ENCODE data around the gene SAP30L.

SAP30L gene

DNA sequence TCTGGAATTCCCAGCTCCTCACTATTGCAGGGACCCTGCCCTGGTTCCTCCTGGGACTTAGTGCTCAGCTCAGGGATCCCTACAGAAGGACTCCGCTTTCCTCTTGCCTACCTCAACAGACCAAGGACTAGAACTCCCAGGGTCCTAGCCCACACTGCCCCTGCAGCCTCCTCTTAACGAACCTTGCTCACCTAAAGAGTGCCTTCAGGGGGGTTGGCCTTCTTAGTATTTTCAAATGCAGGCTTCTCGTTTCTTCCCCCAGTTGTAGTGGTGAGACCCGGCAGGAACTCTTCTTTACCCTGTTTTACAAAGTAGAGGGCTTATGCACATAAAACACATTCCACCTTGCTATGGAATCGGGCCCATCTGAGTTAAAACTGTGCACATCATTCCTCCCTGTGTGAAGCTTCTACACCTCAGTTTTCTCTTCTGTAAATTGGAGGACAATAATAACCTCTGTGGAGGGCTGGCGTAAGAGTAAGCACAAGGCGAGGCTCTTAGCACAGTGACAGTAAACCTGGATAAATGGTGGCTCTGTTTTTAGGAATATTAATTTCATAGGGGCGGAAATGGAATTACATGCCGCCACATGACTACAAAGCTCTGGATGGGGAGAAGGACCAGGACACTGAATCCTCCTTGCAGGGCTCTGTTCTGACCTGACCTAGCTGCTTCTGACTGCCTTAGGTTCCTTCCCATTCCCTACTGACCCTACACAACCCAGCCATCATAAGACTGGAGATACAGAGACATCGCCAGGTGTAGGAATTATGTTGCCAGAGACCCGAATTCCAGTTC is 36.0 kb downstream of the SAP30L start:
- DNase-seq (ENCODE audit: low read depth): no peak

DNA sequence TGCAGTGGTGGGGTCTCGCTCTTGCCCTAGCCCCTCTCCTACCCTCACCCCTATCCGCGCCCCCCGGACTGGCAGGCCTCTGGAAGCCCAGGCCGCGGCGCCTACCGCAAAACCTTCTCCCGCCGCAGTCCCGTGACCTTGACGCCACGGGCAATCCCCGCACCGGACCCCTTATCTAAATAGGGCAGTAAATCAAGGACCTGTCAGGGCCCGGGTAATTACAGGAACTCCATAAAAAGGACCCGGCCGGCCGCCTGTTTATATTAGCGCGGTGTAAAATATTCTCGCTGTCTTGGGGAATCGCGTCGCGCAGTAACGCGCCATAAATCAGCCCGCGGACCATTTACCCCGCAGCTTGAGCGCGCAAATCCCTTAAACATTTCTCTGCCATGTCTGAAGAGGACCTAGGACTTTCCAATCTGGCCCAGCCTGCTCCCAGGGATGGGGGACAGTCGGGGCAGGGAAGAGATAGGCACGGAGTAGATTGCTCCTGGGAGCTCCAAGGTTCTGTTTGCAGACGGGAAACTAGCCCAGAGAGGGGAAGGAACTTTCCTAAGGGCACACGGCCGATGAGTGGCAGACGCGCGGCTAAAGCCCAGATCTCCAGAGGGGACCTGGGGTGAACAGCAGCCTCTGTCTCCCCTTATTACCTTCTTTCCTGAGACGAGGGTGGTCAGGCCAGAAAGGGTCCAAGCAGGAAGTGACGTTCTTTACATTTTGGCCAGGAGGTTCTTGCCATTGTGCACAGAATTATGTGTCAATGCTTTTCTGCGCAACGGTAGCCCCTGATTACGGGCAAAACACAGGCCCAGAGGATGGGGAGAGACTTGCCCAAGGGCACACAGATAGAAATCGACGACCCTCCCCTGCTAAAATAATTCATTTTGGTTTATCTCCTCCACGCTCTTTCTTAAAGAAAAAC is 37.0 kb downstream of the SAP30L start:
- DNase-seq (ENCODE audit: low read depth): no peak

DNA sequence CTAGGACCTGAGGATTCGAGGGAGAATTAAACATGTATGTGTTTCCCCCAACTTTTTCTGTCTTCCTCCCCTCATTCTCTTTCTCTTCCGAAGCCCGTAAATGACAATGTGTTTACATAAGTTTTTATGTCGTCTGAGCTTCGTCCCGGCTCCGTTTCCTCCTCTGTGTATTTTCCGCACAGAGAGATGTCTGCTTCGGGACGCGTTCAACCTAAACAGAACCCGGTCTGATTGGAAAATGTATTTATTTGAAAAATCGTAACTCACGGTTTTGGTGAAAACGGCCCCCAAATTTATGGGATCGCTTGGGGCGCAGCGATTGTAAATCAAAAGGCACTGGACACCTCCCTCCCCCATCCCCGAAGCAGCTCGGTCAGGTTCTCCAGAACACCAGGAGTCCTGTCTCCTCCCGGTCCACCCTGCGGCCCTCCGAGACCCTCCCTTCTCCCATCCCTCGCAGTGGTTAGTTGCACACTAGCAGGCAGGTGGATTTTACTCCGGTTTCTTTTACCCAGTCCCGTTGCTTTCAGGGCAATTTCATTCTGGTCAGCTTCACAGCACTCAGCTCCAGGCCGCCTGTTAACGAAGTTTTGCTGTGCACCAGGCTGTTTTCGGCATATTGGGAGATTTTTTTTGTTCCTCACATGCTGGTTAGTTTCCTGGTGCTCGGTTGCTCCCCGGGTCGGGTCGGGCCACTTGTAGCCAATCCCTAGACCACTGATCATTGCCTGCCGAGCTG is 38.0 kb downstream of the SAP30L start:
- no peak for DNase-seq (ENCODE audit: low read depth)

DNA sequence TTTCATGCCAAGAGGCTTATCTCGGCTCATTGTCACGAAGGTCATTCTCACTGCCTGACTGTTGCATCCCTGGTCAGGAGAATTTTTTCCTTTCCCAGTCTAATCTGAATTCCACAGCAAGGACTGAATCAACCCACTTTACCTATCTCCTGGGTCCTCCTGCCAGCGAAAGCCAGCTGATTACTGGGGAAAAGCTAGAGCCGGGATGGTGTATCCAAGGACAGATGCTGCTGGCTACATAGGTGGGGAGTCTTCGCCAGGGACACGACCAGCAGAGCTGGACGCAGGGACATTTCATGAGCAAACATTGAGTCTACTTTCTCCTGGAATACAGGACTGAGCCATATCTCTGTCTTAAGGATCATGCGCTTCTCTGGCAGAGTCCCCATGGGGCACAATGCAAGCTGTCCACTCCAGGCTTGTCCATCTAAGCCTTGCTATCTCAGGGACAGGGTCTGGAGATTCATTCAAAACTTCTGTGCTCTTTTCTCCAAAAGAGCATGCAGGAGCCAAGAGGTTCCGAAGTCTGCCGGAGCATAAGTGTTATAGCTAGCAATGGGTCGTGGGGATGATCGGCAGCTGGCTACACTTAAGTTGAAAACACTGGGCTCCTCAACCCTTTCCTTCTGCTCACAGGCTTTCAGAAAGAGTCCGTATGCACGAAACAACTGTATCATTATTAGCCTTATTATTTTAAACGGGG is 38.7 kb downstream of the SAP30L start:
- no peak for DNase-seq (ENCODE audit: low read depth)

DNA sequence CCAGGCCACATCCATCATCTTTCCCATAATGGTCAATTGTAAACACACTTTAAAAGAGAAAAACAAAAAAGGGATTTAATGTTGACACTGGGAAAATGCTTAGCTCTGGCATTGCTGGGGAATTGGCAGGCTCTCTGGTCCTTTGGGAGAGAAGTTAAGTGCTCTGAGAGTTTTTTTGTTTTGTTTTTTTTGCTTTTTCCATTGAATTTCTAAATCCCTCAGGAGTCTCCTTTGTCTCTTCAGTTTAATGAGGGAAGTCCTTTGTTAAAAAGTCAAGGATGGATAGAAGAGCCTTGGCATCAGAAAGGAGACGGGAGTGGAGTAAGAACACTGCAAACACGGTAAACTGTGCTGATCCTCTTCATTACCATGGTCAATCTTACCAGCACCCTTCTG is 39.3 kb downstream of the SAP30L start:
- no peak for DNase-seq (ENCODE audit: low read depth)

DNA sequence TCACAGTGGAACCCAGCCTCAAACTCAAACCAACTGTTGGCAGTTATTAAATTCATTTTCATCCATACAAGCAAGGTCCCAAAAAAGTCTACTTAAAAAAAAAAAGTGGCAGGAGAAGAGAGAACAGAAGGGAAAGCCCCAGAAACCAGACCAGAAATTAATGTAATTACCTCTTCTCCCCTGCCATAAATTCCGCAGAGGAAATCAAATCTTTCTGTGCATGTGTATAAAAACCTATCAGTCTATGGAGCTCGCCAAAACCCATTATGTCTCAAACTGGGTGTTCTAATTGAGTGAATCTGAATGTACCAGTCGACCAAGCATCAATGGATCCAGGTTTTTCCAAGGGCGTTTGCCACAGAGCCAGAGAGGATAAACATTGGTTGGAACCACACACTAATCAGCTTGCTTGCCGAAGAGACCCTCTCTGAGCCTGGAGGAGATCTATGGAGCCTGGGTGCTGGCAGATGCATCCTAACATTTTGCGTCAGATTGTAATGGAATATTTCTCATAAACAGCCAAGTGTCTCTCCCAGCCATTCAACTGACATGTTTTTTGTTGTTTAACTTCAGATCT is 40.1 kb downstream of the SAP30L start:
- no peak for DNase-seq (ENCODE audit: low read depth)

DNA sequence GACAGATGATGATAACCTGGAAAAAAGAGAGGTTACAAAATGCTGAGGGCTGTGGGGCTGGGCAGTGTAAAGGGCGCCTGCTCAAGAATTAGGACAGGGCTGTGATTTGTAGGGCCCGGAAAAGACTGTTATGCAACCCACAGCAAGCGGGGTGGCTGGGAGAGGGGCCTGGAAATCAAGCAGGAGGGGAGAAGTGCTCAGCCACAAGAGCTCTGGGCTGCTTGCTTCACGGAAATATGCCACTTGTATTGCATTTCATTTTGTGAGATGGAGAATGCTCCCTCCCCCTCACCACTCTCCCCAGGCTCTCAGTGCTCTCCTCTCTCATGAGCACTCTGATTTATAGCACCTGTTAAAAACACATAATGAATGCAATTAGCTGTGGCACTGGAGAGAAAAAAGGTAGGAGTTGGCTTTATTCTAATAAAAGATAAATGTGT is 40.6 kb downstream of the SAP30L start:
- no peak for DNase-seq (ENCODE audit: low read depth)

DNA sequence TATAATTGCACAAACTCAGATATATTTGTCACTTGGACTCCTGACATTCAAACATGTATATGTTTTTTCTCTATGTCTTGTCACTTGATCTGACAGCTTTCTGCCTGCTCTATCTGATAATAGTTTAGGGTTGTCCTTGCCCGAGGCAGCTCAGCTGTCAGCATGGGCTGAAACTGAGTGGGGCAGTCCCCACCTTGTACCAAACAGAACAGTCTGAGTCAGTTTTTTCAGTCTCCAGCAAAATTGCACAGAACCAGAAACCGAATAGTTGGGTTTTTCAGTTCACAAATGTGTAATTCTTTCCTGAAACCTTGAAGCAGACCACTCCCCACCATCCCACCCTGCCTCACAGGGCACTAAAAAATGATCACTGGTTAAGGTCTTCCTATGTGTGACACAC is 41.7 kb downstream of the SAP30L start:
- DNase-seq (ENCODE audit: low read depth): no peak

DNA sequence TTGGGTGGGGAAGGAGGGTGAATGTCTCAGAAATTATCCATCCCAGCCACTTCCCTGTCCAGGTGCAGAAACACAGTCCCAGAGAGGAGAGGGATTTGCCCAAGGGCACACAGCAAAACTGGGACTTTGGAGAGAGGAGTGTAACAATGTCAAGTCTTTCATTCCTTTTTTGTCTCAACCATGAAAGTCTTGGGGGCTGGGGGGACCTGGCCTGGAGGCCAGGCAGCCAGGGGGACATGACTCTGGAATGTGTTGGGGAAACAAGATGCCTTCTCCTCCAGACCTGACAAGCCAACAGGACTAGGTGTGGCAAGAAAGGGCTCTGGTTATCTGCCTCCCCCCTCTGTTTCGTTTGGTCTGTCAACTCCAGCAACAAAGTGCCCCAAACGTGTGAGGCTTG is 46.1 kb downstream of the SAP30L start:
- DNase-seq (ENCODE audit: low read depth): no peak

DNA sequence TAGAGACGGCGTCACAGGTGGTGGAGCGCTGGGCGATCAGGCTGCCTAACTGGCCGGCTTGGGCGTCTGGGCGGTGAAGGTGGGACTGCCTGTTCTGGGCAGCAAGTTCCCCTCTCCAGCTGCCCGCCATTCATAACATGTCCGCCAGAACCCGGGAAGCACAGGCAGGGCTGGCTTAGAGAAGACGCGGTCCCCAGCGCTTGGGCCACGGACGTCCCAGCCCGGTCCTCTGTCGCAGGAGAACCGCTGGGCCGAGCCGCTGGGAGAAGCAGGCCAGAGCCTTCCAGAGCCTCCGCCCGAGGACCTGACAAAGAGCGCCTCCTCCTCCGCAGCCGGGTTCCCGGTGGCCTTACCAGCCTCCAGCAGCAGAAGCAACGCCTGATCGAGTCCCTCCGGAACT is 47.5 kb downstream of the SAP30L start:
- DNase-seq (ENCODE audit: low read depth): no peak

DNA sequence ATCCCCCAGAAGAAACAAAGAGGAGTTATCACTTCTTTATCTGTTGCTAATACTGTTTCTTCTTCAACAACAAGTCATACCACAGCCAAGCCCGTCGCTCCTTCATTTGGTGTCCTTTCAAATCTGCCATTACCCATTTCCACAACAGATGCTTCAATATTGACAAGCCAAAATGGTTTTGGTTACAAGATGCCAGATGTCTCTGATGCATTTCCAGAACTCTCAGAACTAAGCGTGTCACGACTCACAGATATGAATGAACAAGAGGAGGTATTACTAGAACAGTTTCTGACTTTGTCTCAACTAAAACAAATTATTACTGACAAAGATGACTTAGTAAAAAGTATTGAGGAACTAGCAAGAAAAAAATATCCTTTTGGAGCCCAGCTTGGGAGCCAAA is 48.2 kb downstream of the SAP30L start:
- no peak for DNase-seq (ENCODE audit: low read depth)

DNA sequence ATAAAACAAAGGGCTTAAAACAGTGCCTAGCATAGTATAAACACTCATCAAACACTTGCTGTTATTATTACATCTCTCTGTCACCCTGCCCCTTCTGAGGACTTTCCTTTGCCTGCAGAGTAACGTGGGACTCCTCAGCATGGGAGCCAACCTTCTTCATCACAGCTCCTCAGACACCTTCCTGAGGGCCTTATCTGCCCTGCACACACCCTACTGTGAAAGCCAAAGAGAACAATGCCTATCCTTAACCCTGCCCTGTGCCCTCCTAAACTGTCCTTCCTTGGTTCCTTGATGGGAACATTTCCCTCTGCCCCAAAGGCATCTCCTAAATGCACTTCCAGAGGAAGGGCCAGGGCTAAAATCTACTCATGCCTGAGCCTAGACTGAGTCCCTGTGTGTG is 52.8 kb downstream of the SAP30L start:
- no peak for DNase-seq (ENCODE audit: low read depth)

DNA sequence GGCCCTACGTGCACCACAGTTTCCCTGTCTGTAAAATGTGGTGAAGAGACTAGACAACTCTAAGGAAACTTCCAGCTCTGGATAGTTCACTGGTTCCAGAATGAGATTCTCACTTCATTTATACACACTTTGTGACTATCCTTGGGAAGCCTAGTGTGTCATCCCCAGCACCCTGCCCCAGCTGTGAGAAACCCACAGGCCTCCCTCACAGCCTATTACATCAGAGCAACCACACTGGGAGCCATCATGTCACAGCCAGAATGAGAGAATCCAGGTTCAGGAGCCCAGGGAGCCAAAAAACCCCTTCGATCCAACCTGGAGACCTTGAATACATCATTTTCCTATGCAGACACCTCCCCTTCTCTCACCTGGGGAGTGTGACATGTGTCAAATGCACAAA is 53.2 kb downstream of the SAP30L start:
- DNase-seq (ENCODE audit: low read depth): no peak

DNA sequence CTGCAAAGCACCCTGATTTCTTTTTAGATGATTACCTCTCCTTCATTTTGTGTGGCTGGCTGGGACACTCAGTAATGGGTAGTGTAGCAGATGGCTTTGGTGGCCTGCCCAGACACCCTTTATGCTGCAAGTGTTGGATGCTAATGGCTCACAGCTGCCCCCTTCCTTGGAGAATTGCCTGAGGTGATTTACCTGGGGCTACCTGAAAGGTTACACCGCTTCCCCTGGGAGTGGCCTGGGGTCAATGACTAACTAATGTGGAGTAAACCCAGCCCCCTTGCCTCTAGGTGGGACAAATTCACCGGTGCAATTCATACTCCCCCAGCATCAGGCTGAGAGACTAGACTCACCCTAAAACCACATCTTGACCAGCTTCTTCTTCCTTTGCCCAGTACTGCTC is 55.8 kb downstream of the SAP30L start:
- no peak for DNase-seq (ENCODE audit: low read depth)

DNA sequence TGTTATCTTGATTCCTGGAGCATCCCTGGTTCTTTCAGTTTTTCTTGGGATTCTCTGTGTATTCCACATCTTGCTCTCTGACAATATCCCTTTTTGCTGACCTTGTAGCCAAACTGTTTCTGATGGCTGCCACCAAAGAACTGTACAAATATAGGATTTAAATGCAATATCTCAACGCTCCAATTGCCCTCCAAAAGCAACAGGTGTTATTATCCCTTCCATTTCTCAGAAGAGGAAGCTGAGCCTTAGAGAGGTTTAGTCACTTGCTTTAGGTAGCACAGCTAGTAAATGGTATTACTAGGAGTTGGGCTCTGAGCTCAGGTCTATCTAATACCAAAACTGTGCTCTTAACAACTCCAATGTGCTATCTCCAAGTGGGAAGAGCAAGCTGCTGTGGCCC is 56.4 kb downstream of the SAP30L start:
- no peak for DNase-seq (ENCODE audit: low read depth)

DNA sequence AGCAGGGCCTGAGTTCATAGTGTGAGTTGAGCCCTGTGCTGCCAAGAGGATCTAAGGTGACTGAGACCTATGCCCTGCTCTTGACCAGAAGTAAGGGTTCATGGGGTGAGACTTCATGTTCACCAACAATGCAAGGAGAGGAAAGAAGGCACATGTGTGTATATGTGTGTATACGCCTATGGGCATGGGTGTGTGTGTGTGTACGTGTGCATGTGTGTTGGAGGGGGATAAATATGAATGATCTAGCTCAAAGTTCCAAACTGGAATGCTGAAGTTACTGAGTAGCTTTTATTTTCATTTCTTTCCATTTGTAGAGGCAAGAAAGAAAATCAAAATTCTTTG is 57.9 kb downstream of the SAP30L start:
- no peak for DNase-seq (ENCODE audit: low read depth)

DNA sequence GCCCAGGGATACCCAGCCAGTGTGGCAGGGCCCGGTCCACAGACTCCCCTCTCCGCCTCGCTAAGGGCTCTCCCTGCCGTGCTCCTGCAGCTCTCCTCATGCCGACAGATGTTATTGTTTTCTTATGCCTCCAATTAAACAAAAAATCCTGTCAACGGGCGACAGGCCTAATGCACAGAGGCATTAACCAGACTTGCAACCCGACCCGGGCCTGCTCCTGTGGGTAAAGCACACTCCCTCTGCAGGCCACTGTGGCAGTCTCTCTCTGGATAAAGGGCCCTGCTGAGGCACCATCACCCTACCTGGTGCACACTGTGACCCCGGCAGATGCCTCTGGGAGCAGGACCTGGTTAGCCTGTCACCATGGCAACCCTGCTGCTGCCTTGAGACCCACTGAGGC is 59.8 kb downstream of the SAP30L start:
- DNase-seq (ENCODE audit: low read depth): no peak

DNA sequence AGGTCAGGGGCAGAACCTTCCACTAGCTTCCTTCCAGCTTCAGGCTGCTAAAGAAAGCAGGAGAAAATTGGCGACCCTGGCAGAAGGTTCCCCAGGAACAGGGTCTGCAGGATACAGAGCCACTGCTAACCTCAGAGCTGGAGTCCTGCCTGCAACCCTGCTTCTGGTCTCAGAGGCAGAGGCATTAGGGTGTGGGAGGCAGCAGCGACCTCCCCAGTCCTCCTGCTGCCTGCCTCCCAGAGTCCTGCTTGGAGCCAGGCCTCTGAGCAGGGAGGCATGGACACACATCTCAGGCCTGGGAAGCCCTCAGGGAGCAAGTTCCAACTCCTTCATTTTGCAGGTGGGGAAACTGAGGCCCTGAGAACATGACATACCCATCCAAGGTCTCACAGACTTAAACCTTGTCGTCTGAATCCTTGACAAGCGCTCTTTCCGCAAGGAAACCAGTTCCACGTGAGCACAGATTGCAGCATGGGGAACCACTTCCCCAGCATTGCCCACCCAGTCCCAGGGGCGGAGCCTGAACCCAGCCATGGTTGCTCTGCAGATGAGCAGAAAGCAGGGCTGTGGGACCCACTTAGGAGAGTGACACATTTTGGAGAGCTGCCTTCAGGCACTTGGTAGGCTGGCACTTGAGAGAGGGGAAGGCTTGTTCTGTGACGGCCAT is 60.4 kb downstream of the SAP30L start:
- no peak for DNase-seq (ENCODE audit: low read depth)

DNA sequence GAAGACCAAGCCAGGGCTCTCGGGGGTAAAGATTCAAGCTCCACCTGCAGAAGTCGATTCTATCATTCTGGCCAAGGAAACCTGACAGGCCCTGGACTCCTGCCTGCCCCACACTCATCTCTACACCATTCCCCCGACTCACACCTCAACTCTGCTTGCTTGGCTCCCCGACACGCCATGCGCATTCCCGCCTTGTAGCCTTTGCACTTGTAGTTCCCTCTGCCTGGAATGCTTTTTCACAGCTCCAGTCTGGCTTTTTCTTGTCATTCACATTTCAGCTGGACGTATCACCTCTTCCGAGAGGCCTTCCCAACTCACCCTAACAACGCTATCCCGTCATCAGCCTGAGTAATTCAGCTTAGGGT is 60.9 kb downstream of the SAP30L start:
- no peak for DNase-seq (ENCODE audit: low read depth)

DNA sequence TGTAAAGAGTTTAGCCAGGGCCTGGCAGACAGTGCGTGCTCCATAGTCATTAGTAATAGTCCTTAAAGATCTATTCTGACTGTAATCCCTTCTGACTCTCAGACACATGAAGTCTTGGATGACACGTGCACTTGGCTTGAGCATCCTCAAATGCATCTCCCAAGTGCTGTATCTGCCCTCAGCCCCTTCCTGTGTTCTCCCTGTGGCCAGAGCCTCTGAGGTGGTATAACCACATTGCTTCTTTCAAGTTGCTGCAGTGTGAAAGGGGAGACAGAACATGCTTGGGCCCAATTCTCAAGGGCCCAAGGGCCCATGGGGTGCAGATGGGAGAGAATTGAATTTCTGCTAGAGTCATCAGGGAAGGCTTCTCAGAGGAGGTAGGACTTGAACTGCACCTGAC is 62.3 kb downstream of the SAP30L start:
- no peak for DNase-seq (ENCODE audit: low read depth)
